ENCODE data around the gene IL20RA. TPM values are rescaled to one million over a fixed set of nuclear protein-coding genes. Genes with fewer than 3 reads are reported as not detected.

The IL20RA gene
- polyA plus RNA-seq, 3 donors = not detected

DNA sequence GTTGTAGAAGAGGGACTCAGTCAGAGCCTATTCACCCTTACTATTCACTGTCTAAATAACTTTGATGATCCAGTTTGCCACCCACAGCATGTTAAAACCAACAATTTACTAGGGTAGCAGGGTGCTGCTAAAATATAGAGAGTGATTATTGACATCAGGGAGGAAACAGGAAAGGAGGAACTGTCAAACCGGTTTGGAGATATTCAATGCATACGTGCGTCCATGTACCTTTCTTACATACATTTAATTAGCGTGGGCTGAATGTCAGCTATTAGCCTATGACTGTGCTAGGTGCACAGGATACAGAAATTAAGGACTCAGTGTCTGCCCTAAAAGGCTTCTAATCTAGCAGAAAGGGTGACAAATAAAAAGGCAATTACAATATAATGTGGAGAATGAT, 57.2 kb downstream of the IL20RA start:
- Mint-ChIP-seq H3K9me3 (peaks cover 0 to 2% (median 0%) of the 10 kb centered on the region in 7 donors), H3K4me3 (peak overlapping the region in 1 of 2 donors; percentile 72), H3K27ac (no peak overlapping the region), H3K36me3 (no peaks in the 10 kb centered on the region), H3K27me3 (ENCODE audit: low read depth in 3 of 3) (peaks cover 50 to 58% (median 55%) of the 10 kb centered on the region in 3 donors), H3K4me1 (peaks cover 12% of the 10 kb centered on the region)
- no peak overlapping the region for H3K27ac ChIP-seq (ENCODE audit: low read depth in 1 of 2, low read length in 2 of 2)
- no peak for DNase-seq
- intact Hi-C loops (cut with micrococcal nuclease) = no loop called here
- H3K27me3 ChIP-seq (ENCODE audit: control insufficient read depth in 2 of 2, insufficient read depth in 2 of 2, low read length in 2 of 2) = peaks cover 47 to 58% of the 10 kb centered on the region in 2 donors
- H3K79me2 ChIP-seq (ENCODE audit: insufficient read depth, low read length) = no peaks in the 10 kb centered on the region
- TF ChIP-seq, protein P1, sequence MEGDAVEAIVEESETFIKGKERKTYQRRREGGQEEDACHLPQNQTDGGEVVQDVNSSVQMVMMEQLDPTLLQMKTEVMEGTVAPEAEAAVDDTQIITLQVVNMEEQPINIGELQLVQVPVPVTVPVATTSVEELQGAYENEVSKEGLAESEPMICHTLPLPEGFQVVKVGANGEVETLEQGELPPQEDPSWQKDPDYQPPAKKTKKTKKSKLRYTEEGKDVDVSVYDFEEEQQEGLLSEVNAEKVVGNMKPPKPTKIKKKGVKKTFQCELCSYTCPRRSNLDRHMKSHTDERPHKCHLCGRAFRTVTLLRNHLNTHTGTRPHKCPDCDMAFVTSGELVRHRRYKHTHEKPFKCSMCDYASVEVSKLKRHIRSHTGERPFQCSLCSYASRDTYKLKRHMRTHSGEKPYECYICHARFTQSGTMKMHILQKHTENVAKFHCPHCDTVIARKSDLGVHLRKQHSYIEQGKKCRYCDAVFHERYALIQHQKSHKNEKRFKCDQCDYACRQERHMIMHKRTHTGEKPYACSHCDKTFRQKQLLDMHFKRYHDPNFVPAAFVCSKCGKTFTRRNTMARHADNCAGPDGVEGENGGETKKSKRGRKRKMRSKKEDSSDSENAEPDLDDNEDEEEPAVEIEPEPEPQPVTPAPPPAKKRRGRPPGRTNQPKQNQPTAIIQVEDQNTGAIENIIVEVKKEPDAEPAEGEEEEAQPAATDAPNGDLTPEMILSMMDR (IDR thresholded peaks at IDR 0.05) = no peak
- no peak overlapping the region for H3K4me2 ChIP-seq (replicated peaks; ENCODE audit: extremely low read depth, low read length, poor library complexity, severe bottlenecking)
- no peak overlapping the region for H2AFZ ChIP-seq (ENCODE audit: insufficient read depth, low read depth, low read length, poor library complexity, severe bottlenecking)
- H3K4me3 ChIP-seq (replicated peaks in 1 of 3; ENCODE audit: low read depth in 2 of 3, low read length in 3 of 3) = no peak overlapping the region
- peaks cover 0 to 8% of the 10 kb centered on the region in 2 donors for H3K9me3 ChIP-seq (replicated peaks in 1 of 2; ENCODE audit: control insufficient read depth in 1 of 2, insufficient read depth in 1 of 2, low read length in 2 of 2)
- WGBS (ENCODE audit: insufficient coverage) = 86% methylated on average over 1 of the region's 4 CpGs
- no peak overlapping the region for H3K9ac ChIP-seq (ENCODE audit: insufficient read depth, low read length, poor library complexity, severe bottlenecking)
- H4K20me1 ChIP-seq (ENCODE audit: insufficient read depth, low read length) = no peaks in the 10 kb centered on the region
- H3K36me3 ChIP-seq (replicated peaks in 1 of 2; ENCODE audit: control insufficient read depth in 1 of 2, insufficient read depth in 2 of 2, low read length in 2 of 2) = no peaks in the 10 kb centered on the region
- no peaks in the 10 kb centered on the region for H3K4me1 ChIP-seq (ENCODE audit: control insufficient read depth in 1 of 2, insufficient read depth in 2 of 2, low read length in 2 of 2)

DNA sequence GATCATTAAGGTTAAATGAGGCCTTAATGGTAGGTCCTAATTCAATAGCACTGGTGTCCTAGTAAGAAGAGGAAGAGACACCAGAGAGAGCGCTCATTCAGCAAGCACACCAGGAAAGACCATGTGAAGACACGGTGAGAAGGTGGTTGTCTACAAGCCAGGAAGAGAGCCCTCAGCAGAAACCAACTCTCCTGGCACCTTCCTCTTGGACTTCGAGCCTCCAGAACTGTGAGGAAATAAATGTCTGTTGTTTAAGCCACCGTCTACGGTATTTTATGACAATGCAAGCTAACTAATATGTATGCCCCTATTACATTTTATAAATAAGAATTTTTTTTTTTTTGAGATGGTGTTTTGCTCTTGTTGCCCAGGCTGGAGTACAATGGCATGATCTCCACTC, 59.3 kb downstream of the IL20RA start:
- Mint-ChIP-seq H3K4me3 (no peak overlapping the region), H3K27ac (no peak overlapping the region), H3K4me1 (peaks cover 6% of the 10 kb centered on the region), H3K27me3 (ENCODE audit: low read depth in 3 of 3) (peaks cover 39 to 51% (median 46%) of the 10 kb centered on the region in 3 donors), H3K36me3 (no peaks in the 10 kb centered on the region), H3K9me3 (peaks cover 0 to 2% (median 0%) of the 10 kb centered on the region in 7 donors)
- TF ChIP-seq, protein P1 (IDR thresholded peaks at IDR 0.05) = no peak
- Histone ChIP-seq H3K4me1 (ENCODE audit: control insufficient read depth in 1 of 2, insufficient read depth in 2 of 2, low read length in 2 of 2) (no peaks in the 10 kb centered on the region), H3K36me3 (replicated peaks in 1 of 2; ENCODE audit: control insufficient read depth in 1 of 2, insufficient read depth in 2 of 2, low read length in 2 of 2) (no peaks in the 10 kb centered on the region), H3K4me2 (replicated peaks; ENCODE audit: extremely low read depth, low read length, poor library complexity, severe bottlenecking) (no peak overlapping the region), H3K9ac (ENCODE audit: insufficient read depth, low read length, poor library complexity, severe bottlenecking) (no peak overlapping the region), H3K79me2 (ENCODE audit: insufficient read depth, low read length) (no peaks in the 10 kb centered on the region), H3K27ac (ENCODE audit: low read depth in 1 of 2, low read length in 2 of 2) (no peak overlapping the region), H3K9me3 (replicated peaks in 1 of 2; ENCODE audit: control insufficient read depth in 1 of 2, insufficient read depth in 1 of 2, low read length in 2 of 2) (peaks cover 0 to 8% of the 10 kb centered on the region in 2 donors), H4K20me1 (ENCODE audit: insufficient read depth, low read length) (no peaks in the 10 kb centered on the region), H3K27me3 (ENCODE audit: control insufficient read depth in 2 of 2, insufficient read depth in 2 of 2, low read length in 2 of 2) (peaks cover 34 to 44% of the 10 kb centered on the region in 2 donors), H2AFZ (ENCODE audit: insufficient read depth, low read depth, low read length, poor library complexity, severe bottlenecking) (no peak overlapping the region), H3K4me3 (replicated peaks in 1 of 3; ENCODE audit: low read depth in 2 of 3, low read length in 3 of 3) (no peak overlapping the region)
- 80% methylated on average over 2 of the region's 5 CpGs for whole genome bisulfite sequencing (ENCODE audit: insufficient coverage)
- no peak for DNase-seq
- intact Hi-C loops (cut with micrococcal nuclease) = no loop called here

Measured in CD14-positive monocyte (primary cell).